HG02970 (cell line): ENCODE results near the gene GATAD2A.
"Not testable (repeated sequence)": the region's sequence is repeated elsewhere in the genome, so short reads cannot be mapped to it uniquely, and the experiment has no call there.

Experiments used
- ATAC-seq: cut with Tn5 transposase; IDR thresholded peaks from one replicate; pipeline ENCODE4 v1.9.1; 2021; ENCODE audit warnings: mild to moderate bottlenecking, moderate library complexity, moderate number of reproducible peaks; ENCODE audit not compliant: unreplicated experiment, low FRiP score

GATAD2A gene

DNA sequence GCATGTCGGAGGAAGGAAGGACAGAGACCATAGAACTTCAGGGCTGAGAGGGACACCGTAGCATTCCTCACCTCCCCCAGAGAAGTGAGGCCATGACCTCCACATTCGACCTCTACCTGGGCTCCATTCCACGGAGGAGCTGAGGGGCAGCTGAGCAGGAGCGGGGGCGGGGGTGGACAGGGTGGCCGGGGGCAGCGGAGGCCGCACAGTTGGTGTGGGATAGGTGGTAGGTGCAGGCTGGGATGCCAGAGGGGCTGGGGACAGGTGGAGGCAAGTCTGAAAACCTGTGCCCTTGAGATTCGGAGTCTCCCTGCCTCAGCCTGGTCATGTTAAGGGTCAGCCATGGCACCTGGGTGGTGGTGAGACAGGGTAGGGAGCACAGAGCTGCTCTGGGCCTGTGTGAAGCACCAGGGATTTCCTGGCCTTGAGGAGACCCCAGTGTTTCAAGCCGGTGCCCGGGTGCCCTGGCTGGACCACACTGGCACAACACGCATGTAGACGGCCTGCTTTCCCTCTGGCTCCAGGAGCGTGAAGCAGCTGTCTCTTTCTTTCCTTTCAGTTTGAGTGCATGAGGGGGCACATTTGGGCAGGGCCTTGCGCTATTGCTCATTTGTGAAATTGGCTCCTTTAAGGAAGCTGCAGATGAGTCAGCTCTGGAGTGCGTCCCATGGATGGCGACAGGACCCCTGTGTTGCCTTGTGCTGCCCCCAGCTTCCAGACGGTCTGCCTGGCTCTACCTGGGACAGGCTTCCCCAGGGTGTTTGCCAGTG, 58.1 kb downstream of the GATAD2A start:
- no peak for ATAC-seq

DNA sequence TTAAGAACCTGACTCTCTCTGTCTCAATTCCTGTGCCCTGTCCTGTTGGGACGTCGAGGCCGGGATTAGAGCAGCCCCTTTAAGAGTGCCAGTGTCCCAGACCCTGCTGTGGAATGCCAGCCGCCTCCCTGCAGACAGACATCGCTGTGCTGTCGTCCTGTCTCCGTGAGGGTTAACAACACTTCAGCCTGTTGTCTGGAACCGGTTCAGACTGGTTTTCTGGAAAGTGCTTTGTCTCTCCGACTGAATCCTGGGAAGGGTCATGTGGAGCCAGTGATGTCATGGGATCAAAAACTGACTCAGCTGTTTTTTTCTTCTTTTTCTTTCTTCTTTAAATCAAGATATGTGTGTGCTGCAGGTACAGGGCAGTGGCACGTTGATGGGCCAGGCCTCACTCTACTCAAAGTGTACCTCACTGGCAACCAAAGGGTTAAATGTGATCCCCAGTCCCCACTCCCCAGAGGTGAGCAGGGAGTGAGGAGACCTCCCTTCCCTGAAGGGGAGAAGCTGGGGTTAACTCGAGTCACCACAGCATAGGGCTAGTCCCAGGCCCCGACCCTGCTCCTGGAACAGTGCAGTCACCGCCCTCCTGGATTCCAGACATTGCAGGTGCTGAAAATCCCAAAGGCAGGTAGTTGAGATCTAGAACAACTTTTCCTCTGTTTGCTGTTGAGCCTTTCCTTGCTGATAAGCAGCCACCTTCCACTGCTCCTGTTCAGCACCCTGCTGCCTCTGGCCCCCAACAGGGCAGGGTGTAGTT, 59.0 kb downstream of the GATAD2A start:
- ATAC-seq = no peak

DNA sequence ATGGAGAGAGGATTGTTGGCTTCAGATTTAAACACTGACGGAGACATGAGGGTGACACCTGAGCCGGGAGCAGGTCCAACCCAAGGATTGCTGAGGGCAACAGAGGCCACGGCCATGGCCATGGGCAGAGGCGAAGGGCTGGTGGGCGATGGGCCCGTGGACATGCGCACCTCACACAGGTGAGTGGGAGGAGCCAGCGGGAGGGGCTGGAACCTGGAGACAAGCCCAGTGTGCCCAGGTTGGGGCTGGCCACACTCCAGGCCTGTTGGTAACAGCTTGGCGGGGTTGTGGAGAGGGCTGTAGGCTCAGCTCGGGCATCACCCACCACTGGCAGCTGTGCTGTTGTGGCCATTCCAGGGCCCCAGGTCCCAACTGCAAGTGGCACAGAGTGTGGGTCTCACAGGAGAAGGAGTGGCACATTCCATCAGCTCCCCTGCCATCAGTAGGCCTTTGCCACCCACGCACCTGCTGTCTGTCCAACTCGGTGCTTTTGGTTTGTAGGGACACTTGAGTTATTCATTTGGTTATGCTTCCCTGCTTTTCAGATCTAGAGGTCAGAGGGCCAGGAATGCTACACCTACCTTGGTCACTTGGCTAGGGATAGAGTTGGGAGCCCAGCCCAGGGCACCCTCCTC, 60.1 kb downstream of the GATAD2A start:
- no peak for ATAC-seq

DNA sequence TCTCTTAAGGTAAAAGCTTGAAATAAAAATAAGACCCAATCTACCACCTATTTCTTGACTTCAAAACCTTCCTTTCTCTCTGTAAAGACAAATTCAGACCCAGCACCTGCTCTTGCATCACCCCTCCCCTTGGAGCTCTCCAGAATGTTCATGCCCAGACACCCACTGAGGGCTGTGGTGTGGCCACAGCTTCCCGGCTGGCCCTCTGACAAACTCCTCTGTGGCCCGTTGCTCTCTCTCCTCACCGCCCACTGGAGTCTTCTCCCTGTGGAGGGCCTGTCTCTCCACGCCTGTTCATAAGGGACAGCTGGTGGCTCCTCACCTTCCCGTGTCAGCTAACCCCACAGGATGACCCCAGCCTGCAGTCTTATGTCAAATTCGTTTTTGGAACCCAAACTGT, 60.7 kb downstream of the GATAD2A start:
- ATAC-seq = no peak

DNA sequence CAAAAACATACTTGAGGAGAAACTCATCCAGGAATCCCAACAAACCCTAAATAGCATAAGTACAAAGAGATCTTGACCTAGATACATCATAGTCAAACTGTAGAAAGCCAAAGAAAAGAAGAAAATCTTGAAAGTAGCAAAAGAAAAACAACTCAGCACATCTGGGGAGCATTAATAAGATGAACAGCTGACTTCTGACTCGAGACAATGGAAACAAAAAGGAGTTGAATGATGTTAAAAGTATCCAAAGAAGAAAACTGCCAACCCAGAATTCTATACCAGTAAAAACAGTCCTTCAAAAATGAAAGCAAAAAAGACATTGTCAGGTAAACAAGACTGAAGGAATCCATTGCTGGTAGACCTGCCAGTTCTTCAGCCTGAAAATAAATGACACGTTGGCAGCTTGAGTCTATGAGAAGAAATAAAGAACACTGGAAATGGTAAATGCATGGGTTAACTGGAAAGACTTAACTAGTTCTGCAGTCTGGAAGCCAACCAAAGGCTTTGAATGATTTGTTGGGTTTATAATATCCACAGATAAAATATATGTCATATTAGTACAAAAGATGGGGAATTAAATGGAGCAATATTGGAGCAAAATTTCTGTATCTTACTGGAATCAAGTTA, 63.1 kb downstream of the GATAD2A start:
- no peak for ATAC-seq

DNA sequence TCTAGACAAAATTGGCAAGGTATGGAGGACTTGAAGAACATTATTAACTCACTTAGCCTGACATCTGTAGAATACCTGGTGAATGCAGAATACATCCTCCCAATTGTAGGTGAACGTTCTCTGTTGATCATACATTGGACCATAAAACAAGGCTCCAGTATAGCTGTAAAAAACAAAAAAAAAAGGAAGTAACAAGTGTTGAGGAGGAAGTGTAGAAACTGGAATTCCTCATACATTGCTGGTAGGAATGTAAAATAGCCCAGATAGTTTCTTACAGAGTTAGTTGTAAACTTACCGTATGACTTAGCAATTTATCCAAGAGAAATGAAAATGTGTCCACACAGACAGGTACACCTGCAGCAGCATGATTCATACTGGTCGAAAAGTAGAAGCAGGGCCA, 65.1 kb downstream of the GATAD2A start:
- no peak for ATAC-seq

DNA sequence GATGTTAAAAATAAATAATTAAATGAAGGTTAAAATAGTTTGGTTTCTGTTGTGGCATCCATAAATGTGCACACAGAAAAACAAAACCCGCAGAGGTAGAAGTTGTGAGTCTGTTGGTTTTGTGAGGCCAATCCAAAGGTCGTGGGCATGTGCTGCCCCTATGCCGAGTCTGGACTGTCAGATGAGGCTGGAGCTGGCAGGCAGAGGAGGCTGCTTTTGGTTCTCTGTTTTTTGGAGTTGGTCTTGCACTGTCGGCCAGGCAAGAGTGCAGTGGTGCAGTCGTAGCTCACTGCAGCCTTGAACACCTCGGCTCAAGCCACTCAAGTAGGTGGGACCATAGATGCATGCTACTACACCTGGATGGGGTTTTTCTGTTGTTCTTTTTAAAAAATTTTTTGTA, 66.2 kb downstream of the GATAD2A start:
- no peak for ATAC-seq

DNA sequence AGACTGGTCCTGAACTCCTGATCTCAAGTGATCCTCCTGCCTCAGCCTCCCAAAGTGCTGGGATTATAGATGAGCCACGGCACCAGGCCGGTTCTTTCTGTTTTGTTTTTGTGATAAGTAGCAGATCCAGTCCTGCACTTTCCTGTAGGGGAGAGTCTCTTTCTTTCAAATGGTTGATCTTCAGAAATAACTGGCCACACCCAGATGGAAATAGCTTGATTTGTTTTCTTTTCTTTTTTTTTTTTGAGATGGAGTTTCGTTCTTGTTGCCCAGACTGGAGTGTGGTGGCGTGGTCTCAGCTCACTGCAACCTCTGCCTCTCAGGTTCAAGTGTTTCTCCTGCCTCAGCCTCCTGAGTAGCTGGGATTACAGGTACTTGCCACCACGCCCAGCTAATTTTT, 66.6 kb downstream of the GATAD2A start:
- not testable (repeated sequence) for ATAC-seq

DNA sequence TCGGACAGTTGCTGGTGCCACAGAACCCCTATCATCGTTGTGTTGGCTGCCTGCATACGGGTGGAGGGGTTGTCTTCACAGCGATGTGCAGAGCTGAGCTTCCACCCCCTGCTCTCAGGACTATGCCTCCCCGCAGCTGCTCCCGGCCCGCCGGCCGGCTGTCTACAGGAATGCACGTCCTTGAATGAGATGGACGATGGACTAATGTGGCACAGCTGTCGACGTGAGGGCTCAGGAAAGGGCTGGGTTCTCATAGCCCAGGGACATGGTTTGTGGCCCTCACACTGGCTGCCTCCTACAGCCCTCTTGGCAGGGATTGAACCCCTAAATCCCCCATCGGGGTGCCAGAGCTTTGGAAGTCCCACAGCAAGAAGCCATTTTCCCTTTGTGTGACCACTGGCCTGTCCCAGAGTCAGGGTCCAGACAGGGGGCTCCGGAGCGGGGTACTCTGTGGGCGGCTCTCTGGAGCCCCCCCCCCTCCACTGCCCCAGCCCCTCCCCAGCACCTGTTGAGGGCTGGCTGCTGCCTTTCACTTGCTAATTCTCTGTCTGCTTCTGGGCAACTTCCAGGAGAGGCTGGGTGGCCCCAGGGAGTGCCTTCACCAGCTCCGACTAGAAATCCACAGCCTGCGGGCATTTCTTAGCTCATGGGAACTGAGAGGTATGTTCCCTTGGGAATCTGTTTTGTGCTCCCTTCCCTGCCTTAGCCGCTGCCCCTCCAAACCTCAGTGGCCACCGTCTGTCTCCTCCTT, 69.7 kb downstream of the GATAD2A start:
- no peak for ATAC-seq

DNA sequence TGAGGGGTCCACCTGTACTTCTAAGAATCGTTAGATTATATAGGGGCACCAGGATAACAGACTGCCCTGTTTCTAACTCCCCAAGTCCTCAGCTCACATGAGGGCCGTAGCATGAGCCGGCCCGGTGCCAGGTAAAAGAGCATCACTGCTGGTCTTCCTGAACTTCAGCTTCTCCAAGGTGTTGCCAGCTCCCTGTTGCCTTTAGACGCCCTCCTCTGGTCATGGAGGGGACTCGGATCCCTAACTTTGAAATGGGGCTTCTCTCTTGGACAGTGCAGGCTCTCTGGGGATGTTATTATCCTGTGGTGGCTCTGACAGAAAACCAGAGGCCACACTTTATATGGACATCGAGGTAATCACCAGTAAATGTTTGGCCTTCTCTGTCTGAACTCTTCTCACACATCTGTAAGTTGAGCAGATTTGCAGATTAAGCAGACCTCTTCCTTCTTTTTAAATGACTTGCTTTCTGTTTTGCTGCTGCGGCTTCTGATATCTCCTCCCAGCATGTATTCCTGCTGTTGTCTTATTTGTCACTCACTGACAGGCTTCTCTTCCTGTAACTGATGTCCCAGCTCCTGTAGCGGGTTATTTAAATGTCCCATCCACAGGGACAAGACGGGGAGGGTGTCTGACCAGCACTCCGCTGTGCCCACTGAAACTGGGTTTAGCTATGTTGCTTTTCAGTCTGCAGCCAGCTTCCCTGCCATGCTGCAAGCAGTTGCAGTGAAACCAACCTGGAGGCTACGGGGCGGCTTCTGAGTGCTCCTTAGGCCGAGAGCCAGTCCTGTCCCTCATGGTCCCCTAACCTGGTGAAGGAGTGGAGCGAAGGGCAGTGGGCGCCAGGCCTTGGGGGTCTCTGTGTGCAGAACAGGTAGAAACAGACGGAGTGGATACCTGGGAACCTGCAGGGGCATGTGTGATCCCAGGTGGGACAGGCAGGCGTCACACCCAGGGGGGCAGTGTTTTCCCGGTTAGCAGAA, 70.7 kb downstream of the GATAD2A start:
- ATAC-seq = no peak

DNA sequence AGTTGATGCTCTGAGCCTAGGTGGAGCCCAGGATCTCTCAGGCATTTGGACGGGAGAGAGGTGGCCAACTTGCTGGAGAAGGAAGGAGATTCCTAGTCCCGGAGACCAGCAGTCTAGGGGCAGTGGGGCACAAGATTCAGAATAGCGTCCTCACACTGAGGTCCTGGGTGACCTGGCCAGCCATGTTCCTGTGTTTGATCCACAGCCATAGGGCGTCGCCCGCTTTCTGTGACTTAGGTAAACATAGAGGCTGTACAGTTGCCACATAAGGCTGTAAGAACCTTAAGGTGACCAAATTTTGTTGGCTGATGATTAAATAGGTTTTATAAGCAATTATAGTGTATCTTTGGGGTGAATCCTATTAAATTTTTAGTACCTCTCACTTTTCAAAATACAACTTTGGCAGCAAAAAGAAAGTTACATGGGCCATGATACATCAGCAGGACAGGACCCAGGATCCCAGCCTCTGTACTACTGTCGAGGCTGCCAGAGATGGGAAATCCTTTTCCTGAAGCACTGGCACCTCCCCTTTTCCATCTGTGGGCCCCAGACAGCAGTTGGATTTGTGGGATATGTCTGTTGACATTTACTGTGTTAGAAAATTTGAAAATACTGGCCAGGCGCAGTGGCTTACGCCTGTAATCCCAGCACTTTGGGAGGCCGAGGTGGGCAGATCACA, 72.4 kb downstream of the GATAD2A start:
- no peak for ATAC-seq

DNA sequence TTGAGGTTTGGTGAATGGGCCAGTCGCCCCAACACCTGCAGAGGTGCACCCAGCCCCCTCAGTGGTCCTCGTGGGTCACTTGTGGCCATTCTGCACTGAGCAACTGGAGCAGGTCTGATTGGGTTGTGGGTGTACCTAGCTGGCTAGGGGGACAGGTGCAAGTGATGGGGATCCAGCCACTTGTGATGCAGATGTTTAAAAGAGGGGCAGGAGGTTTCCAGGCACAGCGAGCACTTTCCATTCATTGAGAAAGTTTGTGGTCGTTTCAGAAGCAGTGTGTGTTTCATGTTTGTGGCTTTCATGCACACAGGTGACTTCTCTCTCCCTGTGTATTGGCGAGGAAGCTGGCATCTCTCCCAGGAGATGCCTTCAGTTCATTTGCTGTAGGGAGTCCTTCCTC, 75.2 kb downstream of the GATAD2A start:
- no peak for ATAC-seq

DNA sequence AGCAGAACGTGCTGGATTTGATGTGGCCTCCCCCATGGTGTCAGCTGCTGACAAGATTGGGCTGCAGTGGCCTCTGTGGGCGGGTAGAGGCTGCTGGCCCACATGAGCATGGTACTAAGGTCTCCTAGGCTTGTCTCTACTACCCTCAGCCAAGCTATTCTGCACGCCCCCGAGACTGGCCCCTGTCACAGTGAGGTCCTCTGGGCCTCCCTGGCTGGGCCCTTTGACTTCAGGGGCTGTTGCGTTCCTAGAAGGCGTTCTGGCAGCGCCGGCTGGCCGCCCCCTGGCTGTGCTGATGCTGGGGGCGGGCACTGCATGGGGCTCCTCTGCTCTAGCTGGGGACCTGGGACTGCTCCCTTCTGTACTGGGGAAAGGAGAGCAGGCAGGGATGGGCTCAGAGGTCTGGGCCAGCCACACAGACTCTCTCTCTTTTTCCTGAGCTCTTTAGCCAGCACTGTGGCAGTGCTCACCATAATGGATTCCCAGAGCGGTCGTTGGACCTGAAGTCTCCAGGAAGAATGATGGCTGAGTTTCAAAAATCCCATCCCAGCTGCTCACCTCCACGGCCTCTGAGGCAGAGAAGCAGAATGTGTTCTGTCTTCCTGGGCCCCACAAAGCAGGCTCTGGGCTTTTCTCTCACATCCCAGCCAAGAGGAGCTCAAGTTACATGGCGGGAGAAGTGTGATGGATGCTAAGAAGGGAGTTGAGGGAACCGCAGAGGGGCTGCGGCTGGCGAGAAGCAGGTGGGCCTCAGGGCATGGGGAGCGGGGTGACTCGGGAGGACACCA, 77.5 kb downstream of the GATAD2A start:
- ATAC-seq = no peak

DNA sequence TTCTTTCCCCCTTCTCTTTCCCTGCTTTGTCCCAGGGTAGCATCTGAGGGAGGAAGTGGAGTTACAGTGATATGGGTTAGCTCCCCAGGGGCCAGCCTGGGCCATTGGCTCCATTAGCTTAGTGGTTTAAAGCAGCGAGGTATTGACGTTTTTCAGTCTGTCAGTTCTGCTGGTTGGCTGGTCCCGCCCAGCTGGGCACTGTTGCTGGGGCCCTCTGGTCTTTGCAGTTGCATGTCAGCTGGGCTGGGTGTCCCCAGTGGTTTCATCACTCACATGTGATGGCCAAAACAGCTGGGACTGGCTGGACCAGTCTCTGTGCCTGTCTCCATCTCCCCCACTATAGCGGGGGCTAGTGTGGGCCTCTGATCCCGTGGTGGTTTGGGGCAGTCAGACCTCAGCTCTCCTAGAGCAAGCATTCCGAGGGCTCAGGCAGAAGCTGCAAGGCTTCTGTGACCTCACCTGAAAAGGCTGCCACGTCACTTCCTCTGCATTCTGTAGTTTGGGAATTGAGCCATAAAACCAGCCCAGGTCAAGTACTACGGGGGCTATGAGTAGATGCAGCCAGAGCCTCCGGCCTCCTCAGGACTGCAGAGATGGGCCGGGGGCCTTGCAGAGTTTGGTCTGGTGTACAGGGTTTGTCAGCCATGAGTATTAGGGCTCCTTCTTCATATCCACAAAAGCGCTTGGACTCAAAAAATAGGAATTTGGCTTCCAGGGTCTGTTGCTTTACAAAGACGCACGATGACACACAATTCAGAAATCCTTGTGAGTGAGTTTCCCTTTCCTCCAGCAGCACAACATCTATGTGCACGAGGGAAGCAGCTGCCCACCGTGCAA, 79.9 kb downstream of the GATAD2A start:
- ATAC-seq = no peak

DNA sequence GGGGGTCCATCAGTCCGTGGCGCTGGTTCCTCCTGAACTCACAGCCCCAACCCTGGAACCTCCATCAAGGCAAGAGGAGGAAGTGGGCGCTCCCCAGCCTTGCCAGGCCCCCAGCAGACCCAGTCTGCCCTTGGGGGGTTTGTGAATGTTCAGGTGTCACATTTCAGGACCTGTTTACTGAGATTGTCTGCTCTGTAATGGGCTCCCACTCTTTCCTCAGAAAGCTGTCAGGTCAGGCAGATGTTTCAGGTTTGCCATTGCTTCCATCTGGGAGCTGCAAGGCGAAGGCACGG, 80.5 kb downstream of the GATAD2A start:
- no peak for ATAC-seq

DNA sequence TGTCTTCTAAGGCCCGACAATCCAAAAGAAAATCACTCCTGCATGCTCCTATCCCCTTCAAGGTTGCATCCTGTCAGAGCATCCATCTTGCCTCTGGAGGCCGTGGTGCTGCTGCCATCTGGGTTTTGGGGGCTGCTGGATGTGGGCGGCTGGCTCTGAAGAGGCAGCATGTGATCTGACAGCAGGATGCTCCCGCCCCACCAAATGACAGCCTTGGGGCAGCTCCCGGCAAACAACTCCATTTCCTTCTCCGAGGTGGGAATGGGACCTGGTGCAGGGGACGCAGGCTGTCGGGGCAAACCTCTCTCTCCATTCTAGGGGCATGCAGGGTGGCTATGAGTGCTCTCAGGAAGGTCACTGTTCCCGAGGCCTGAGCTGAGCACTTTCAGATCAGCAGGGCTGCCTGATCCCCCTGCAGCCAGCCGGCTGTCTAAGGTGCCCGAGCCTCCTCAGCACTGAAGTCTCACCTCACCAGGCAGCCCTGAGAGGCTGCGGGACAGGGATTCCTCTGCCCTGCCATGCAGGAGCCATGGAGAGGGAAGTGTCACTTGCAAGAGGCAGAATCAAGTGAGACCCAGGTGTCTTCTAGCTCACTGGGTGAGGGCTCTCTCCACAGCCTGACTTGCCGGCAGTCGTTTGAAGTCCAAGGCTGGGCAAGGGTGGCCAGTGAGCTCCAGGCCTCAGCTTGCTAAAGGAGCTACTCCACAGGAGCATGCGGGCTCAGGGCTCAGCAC, 81.0 kb downstream of the GATAD2A start:
- ATAC-seq = no peak
